GM13977 (cell line): ENCODE data around the gene TMEM178B.

Source experiments
- DNase-seq: peaks from one replicate; pipeline ENCODE4 v3.0.0; 2012; ENCODE audit warnings: low spot score
- in situ Hi-C: fragments of 300-500 bp; cut with MboI; formaldehyde crosslinking; loops from one replicate; pipeline ENCODE4 v1.12.0; 2022; ENCODE audit warnings: low sequenced_read_pairs, low pct_unique_long_range_greater_than_20kb, mixed read lengths, inconsistent platforms; ENCODE audit not compliant: unreplicated experiment
- TF ChIP-seq, protein P1 (sequence below): IDR thresholded peaks from 2 replicates; pipeline ENCODE4 v1.5.1; 2012; ENCODE audit warnings: mild to moderate bottlenecking, control low read depth; ENCODE audit not compliant: insufficient read depth; ENCODE audit errors: extremely low read depth, missing control alignments

The TMEM178B gene

DNA sequence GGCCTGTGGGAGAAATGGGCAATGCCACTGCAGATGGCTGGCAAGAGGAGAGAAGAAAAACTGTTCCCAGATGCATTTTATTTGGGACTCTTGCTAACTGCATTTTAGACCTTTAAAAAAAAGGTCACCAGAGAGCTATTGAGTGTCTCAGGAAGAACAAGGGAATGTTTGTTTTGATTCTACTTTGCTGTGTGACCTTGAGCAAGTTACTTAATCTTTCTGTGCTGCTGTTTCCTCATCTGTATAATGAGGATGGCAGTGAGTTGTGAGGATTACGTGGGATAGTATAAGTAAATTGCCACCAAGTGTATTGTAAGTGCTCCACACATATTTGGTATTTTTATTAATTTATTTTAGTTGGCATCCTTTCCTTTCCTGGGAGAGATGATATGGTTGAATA is 335.4 kb downstream of the TMEM178B start:
- TF ChIP-seq, protein P1, sequence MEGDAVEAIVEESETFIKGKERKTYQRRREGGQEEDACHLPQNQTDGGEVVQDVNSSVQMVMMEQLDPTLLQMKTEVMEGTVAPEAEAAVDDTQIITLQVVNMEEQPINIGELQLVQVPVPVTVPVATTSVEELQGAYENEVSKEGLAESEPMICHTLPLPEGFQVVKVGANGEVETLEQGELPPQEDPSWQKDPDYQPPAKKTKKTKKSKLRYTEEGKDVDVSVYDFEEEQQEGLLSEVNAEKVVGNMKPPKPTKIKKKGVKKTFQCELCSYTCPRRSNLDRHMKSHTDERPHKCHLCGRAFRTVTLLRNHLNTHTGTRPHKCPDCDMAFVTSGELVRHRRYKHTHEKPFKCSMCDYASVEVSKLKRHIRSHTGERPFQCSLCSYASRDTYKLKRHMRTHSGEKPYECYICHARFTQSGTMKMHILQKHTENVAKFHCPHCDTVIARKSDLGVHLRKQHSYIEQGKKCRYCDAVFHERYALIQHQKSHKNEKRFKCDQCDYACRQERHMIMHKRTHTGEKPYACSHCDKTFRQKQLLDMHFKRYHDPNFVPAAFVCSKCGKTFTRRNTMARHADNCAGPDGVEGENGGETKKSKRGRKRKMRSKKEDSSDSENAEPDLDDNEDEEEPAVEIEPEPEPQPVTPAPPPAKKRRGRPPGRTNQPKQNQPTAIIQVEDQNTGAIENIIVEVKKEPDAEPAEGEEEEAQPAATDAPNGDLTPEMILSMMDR: no peak
- DNase-seq: no peak
- in situ Hi-C loops: no loop called here

DNA sequence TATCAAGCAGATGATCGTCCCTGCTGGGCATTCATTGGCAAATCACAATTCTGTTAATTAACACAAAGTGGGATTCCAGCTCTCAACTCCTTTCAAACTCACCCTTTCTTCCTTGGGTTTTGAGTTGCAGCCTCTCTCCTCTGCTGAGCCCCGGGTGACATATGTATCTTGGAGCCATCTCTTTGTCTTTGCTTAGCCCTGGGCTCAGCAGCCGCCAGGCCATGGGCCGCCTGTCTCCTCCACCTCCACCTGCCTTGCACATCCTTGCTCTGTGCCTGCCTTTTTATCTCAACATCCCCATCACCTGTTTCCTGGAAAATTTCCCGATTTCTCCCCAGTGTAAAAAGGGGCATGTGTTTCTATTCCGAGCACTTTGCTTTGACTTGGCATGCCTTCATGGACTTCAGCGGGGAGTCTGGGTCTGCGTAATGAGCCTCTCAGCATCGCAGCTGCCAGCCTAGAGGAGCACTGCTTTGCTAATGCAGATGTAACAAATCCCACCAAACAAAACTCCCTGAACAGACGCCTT is 336.0 kb downstream of the TMEM178B start:
- DNase-seq: no peak
- in situ Hi-C loops: no loop called here
- TF ChIP-seq, protein P1: no peak

DNA sequence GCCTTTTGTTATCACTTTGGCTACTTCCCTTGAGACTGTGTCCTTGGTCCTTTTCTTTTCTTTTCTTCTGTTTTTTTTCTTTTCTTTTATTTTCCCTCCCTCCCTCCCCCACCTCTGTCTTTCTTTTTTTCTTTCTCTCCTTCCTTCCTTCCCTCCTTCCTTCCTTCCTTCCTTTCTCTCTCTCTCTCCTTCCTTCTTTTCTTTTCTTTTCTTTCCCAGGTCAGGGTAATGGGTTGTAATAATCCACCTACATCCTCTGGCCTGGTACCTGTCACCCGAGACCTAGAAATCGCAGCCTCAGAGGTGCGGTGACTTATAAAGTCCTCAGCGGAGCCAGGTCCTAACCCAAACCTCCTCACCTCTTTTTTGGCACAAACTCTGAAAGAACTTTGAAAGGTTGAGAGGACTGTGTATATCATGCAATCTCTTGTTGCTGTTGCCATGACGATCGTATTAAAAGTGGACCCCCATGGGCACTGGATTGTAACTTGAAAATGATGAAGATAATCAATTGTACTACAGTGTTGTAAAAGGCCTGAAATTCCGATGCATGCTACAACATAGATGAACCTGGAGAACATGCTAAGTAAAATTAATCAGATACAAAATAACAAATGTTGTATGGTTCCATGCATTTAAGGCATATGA is 336.6 kb downstream of the TMEM178B start:
- DNase-seq: no peak
- in situ Hi-C loops: no loop called here
- TF ChIP-seq, protein P1: no peak

DNA sequence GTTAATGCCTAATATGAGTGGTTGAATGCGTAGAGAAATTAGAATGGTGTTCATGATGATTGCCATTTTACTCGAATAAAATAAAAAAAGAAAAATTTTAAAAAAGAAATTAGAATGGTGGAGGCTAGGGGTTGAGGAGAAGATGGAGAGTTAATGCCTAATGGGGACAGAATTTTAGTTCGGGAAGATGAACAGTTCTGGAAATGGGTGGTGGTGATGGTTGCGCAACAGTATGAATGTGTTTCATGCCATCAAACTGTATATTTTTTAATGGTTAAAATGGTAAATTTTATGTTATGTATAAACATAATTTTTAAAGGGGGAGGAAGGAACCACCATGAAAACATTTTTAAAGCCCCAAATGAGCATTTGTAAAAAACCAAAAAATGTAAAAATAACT is 337.3 kb downstream of the TMEM178B start:
- TF ChIP-seq, protein P1: no peak
- in situ Hi-C loops: no loop called here

DNA sequence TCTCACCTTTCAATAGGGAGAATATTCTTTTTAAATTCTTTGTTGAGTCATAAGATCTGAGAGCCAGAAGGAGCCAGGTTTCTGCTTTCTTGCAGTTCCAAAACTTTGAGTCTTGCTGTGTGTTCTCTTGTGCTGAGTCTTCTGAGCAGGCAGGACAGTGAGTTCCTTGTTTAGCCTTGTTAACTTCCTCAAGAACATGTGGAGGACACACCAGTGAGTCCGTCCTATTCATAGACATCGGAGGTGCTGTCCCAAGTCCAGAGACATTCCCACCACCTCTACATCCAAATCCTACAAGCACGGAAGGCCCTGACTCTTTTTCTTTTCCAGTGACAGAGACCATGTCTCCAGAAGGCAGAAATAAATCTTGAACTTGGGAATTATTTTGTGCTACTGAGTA is 342.1 kb downstream of the TMEM178B start:
- in situ Hi-C loops: no loop called here
- TF ChIP-seq, protein P1: no peak
- DNase-seq: no peak

More for the DNA sequence above, 337.3 kb downstream of the TMEM178B start:
- no peak for DNase-seq

DNA sequence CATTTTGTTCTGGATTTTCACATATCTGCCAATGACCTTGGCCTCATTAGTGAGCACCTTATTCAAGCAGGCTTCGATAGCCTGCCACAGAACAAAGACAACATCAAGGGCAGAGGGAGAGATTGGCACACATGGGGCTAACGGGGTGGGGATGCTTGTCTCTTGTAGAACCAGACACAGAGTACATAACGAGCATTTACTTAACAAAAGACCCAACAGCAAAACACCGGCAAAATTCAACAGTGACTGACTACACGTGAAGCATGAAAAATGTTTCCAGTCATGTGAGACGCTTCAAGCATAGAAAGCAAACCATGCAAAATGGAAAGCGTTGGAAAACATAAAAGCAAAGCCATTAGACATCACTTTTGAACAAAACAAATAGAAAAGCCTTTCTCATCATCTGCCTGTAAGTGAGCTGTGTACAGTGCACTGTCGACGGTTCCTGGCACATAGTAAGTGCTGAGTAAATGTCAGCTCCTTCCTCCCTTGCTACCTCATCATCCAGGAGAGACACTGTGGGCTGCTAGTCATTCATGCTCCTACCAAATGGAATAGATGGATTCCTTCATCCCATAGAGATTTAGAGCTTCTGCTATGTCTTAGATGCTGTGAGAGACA is 342.9 kb downstream of the TMEM178B start:
- no peak for DNase-seq
- TF ChIP-seq, protein P1: no peak
- in situ Hi-C loops: no loop called here
